22Rv1 (cell line): ENCODE data around the gene RPLP2.
A peak's percentile ranks its signal among the peaks of the same experiment; 100 is the strongest.

Experiments
- H3K27ac ChIP-seq: fragments of 450-650 bp; 2 replicates; pipeline ENCODE4 v1.5.1; 2017
- CTCF ChIP-seq: fragments of 450-650 bp; IDR thresholded peaks from 2 replicates; pipeline ENCODE4 v1.5.1; 2017; ENCODE audit warnings: mild to moderate bottlenecking
- ZFX ChIP-seq: fragments of 450-650 bp; IDR thresholded peaks from 2 replicates; pipeline ENCODE4 v1.6.1; 2017; ENCODE audit warnings: antibody characterized with exemption, borderline replicate concordance

RPLP2 gene

GRCh38 chr11:843086-843734 lies 33.4 kb downstream of the RPLP2 start:
- TF ChIP-seq CTCF (peak; percentile 11; the same call in 1 of the 2 replicates), ZFX (no peak)
- H3K27ac ChIP-seq, result peak overlapping the region; percentile 82

- TF ChIP-seq CTCF (no peak), ZFX (no peak)
- peak overlapping the region; percentile 82 for H3K27ac ChIP-seq
Observed at GRCh38 chr11:843818-844692, 34.3 kb downstream of the RPLP2 start.

GRCh38 chr11:844693-845644 lies 35.2 kb downstream of the RPLP2 start:
- no peak for TF ChIP-seq CTCF
- no peak for TF ChIP-seq ZFX

GRCh38 chr11:845872-846495 lies 36.2 kb downstream of the RPLP2 start:
- TF ChIP-seq CTCF (no peak), ZFX (no peak)
- H3K27ac ChIP-seq, result no peak overlapping the region

More at GRCh38 chr11:844693-845644, 35.2 kb downstream of the RPLP2 start:
- peak overlapping the region; percentile 82 for H3K27ac ChIP-seq

GRCh38 chr11:846496-847098 lies 36.8 kb downstream of the RPLP2 start:
- TF ChIP-seq ZFX (no peak), CTCF (no peak)
- no peak overlapping the region for H3K27ac ChIP-seq

- TF ChIP-seq ZFX (no peak), CTCF (no peak)
- no peak overlapping the region for H3K27ac ChIP-seq
Observed at GRCh38 chr11:847876-848275, 38.1 kb downstream of the RPLP2 start.
